KBM-7 (cell line): ENCODE results near the gene STARD13.
A peak's percentile ranks its signal among the peaks of the same experiment; 100 is the strongest.

ENCODE experiments used
- DNase-seq: peaks from one replicate; pipeline ENCODE4 v3.0.0-alpha.2; 2015
- in situ Hi-C: fragments of 300-500 bp; cut with MboI; formaldehyde crosslinking; loops from 2 replicates; pipeline ENCODE4 v1.14.3; 2020; ENCODE audit warnings: low sequenced_read_pairs, low pct_unique_long_range_greater_than_20kb, mixed read lengths

STARD13 gene

DNA sequence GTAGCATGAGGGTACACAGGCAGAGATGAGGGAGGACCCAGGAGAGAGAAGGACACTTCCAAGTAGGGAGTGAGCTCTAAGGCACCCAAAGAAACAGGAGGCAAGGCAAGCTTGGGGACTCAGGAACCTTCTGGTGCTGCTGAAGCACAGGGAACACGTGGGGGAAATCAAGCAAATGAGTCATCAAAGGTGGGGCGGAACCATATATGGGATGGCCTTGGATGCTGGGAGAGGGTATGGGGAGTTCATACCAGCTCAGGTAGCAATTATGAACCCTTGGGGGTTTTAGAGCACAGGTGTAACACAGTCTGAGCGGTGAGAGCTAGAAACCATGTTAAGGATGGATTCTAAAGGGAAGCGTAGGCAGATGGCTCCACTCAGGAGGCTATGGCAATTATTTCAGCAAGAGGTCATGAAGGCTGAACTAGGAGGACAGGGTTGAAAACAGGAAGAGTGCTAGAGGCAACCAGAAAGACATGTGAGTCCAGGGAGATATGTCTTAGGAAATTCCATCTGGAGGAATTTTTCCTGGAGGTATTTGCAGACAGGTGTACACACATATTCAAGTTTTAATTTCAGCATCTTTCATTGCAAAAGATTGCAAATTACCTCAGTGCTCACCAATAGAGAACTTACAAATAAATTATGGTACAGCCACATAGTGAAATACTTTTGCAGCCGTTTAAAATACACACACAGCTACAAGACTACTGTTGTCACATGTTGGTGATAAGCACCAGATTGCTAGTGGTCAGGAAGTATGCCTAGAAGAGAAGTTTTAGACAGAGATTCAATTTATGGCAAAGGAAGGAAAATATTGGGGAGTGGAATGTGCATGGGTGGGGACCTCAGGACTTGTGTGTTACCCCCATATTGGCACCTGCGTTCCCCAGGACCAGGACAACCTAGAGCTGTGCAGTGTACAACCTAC lies 77.0 kb downstream of the STARD13 start:
- in situ Hi-C loops = no loop called here
- DNase-seq = peak; percentile 17

DNA sequence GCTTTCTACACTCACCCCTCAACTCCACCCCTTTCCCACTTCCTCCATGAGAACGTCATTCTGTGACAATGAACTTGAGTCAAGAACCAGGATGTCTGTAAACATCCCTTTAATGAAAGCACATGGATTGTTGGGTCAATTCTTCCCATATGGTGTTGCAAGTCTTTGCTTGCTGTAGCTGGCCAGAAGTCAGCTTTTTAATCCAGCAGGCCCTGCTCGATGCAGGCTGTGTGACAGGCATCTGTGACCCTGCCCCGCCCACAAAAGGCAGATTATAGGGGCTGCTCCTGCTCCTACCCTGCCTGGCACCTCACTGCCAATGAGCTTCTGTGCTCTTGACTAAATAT lies 78.0 kb downstream of the STARD13 start:
- in situ Hi-C loops = no loop called here
- DNase-seq = peak; percentile 23

DNA sequence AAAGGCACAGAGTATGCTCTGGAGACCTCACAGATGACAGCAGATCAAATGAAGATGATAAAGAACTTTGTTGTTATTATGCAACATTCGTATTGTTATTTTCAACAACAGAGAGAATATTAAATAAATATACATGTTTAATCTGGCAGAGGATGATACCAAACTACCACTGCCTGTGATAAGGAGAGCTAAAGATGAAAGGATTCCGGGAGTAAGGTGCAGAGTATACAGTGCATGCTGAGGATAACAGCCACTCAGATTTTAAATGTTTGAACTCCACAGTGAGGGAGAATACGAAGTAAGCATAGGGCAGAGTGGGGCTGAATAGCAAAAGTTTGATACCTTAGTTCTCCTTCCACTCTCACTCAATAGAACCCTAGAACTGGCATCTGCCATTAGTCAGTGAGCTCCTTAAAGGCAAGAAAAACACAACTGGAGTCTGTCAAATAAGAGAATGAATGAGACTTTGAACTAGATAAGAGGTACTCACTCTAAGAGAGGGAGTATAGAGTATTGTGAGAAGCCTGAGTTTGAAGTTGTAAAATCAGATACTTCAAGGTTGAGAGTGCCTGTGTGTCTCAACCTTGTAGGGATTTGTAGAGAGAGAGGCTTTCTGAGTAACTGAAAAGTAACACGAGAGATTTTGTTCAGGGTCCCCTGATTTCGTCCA lies 78.5 kb downstream of the STARD13 start:
- no peak for DNase-seq
- in situ Hi-C loops = no loop called here

GRCh38 chr13:33206425-33206824 lies 79.1 kb downstream of the STARD13 start:
- DNase-seq = no peak
- in situ Hi-C loops = no loop called here

GRCh38 chr13:33205804-33206221 lies 79.7 kb downstream of the STARD13 start:
- DNase-seq = peak; percentile 52
- in situ Hi-C loops = no loop called here

DNA sequence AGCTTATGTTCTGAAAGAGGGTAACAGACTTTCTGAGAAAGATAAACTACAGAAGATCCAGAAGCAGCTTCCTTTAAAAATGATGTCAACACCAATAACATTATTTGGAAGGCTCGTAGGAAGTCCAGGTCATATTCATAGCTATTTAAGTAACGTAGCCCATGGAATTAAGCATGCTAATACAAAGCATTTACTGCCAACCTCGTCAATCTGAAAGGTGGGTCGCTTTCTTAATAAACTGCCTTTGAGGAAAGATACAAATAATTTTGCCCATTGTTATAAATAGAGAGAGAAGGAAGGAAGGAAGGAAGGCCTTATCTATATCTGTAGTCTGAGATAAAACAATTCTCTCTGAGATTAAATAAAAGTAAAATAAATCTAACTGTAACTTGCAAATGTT lies 80.3 kb downstream of the STARD13 start:
- in situ Hi-C loops = no loop called here
- no peak for DNase-seq

GRCh38 chr13:33204130-33204927 lies 81.2 kb downstream of the STARD13 start:
- in situ Hi-C loops = no loop called here
- DNase-seq = no peak

- peak; percentile 36 for DNase-seq
- in situ Hi-C loops = no loop called here
Measured at GRCh38 chr13:33202644-33203169, 82.8 kb downstream of the STARD13 start.

GRCh38 chr13:33201659-33202058 lies 83.9 kb downstream of the STARD13 start:
- no peak for DNase-seq
- in situ Hi-C loops = no loop called here

GRCh38 chr13:33199289-33199850 lies 86.2 kb downstream of the STARD13 start:
- in situ Hi-C loops = no loop called here
- DNase-seq = no peak

- in situ Hi-C loops = no loop called here
- no peak for DNase-seq
Measured at GRCh38 chr13:33197541-33197971, 88.0 kb downstream of the STARD13 start.

DNA sequence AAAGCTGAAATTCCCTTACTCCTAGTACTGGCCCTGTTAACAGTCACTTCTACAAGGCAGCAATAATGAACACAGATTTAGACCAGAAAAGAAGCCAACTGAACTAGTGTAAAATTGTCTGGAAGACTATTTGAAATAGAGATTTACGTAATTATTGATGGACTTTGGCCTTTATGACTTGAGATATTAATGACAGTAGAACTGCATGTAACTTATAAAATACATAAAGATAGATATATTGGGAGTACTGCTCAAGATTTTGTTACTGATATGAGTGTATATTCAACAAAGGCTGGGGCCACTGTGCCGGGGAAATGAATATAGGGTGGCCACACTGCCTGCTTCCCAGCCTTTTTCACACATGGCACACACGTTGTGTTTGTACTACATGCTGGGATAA lies 88.8 kb downstream of the STARD13 start:
- in situ Hi-C loops = no loop called here
- DNase-seq = no peak

DNA sequence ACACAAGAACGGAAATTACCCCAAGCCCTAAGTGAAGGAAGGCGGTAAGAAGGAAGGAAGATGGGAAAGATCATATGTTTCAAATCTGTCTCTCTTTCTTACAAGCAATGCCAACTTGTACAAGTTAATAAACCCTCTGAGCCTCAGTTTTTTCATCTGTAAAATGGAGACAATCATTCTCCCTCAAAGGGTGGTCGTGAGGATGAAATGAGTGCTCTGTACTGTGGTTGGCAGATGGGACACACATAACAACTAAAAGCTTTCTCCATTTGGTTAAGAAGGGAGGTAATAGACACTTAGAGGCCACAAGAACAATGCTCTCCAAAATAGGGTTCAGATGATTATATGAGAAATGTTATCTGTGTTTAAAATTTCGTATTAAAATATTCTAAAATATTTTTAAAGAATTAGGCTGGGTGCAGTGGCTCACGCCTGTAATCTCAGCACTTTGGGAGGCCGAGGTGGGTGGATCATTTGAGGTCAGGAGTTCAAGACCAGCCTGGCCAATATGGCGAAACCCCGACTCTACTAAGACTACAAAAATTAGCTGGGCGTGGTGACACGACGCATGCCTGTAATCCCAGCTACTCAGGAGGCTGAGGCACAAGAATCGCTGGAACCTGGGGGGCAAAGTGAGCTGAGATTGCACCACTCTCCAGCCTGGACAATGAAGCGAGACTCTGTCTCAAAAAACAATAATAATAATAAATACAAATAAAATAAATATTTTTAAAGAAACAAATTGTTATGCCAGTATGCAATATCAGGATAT lies 89.7 kb downstream of the STARD13 start:
- in situ Hi-C loops = no loop called here

DNA sequence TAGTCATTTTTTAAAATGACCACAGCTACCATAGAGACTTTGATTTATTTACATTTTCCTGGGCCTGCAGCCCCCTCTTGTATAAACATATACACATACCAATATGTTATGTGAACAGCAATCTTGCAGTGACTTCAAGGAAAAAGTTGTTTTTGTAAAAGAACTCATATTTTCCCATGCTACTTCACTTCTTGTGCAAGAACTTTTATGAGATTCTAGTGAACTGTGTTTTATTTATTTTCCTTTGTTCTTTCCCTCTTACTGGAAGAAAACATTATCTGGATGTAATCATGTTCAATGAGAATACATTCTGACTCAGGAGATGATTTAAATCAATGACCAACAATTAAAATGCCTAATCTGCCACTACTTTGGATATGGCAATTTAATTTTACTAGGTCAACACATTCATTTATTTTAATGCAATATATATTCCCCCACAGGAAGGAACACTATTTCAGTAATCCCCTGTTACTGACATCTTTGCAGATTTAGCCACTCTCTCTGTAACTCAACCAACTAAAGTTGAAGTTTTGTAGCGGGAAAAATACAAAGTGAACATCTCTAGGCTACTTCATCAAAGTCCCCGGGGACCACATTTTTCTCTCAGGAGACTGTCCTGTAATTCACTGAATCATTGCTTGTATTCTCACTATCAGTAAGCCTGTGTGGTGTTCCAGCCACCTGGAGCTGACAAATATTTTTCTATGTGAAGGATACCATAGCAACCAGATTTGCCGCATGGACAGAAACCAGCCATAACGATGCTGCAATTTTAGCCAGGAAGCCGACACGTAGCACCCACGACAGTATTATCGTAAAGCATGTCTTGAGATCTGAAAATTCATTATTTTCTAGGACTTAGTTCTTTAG lies 90.5 kb downstream of the STARD13 start:
- in situ Hi-C loops = no loop called here
- DNase-seq = no peak

More for the DNA sequence above, 89.7 kb downstream of the STARD13 start:
- no peak for DNase-seq

GRCh38 chr13:33193428-33193974 lies 92.1 kb downstream of the STARD13 start:
- in situ Hi-C loops = no loop called here
- no peak for DNase-seq

- in situ Hi-C loops = no loop called here
- DNase-seq = no peak
Measured at GRCh38 chr13:33191425-33192210, 93.9 kb downstream of the STARD13 start.

DNA sequence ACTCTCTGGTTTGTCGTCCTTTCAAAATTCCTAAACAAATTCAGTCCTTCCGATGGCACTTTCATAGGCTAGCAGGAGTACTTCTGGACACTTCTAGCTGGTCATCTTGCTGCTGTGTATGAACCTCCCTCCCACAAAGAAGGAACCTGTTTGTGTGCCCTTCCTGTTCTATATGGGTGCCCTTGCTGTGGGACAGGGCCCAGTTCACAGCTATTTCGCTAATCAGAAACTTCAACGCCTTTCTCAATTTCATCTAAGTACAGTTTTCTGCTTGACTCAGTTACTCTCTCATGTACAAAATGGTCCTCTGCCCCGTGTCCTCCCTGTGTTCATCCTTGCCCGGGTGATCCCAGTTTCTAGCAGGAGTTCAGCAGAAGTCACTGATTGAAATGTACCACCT lies 96.1 kb downstream of the STARD13 start:
- in situ Hi-C loops = no loop called here

More for the DNA sequence above, 96.1 kb downstream of the STARD13 start:
- no peak for DNase-seq
